Muscle layer of colon (tissue), 2 donors: ENCODE measurements around the gene MDM2.
"Not testable (repeated sequence)": the region's sequence is repeated elsewhere in the genome, so short reads cannot be mapped to it uniquely, and the experiment has no call there.

Source experiments
- H3K27ac ChIP-seq: one replicate; pipeline ENCODE4 v1.7.0; 2013; ENCODE audit warnings: low read depth, mild to moderate bottlenecking, low read length, moderate library complexity
- H3K27me3 ChIP-seq, 2 donors: one replicate each; pipeline ENCODE4 v1.7.0; 2013; ENCODE audit warnings: low read length in 2 of 2, mild to moderate bottlenecking in 2 of 2; ENCODE audit not compliant: insufficient read depth in 2 of 2, control insufficient read depth in 1 of 2
- H3K36me3 ChIP-seq: one replicate; pipeline ENCODE4 v1.7.0; 2013; ENCODE audit warnings: mild to moderate bottlenecking, low read length; ENCODE audit not compliant: insufficient read depth
- H3K4me1 ChIP-seq: one replicate; pipeline ENCODE4 v1.7.0; 2013; ENCODE audit warnings: mild to moderate bottlenecking, low read length; ENCODE audit not compliant: insufficient read depth
- H3K4me3 ChIP-seq, 2 donors: one replicate each; pipeline ENCODE4 v1.7.0; 2013; ENCODE audit warnings: low read length in 2 of 2, low read depth in 1 of 2, mild to moderate bottlenecking in 1 of 2, moderate library complexity in 1 of 2
- H3K9ac ChIP-seq: one replicate; pipeline ENCODE4 v1.7.0; 2013; ENCODE audit warnings: low read length
- H3K9me3 ChIP-seq: one replicate; pipeline ENCODE4 v1.7.0; 2013; ENCODE audit warnings: mild to moderate bottlenecking, low read length
- donor health status: abdominal sarcoma.
- donor health status: Adenocarcinoma of cecum.

MDM2 gene

GRCh38 chr12:68850390-68850789 is 42.4 kb downstream of the MDM2 start:
- no peaks in the 10 kb centered on the region for H3K4me1 ChIP-seq
- no peak overlapping the region for H3K27ac ChIP-seq
- H3K36me3 ChIP-seq, result no peaks in the 10 kb centered on the region
- H3K27me3 ChIP-seq, result no peaks in the 10 kb centered on the region
- H3K9me3 ChIP-seq, result no peaks in the 10 kb centered on the region
- H3K4me3 ChIP-seq, result no peak overlapping the region
- H3K9ac ChIP-seq, result no peak overlapping the region

GRCh38 chr12:68851592-68852306 is 43.8 kb downstream of the MDM2 start:
- Histone ChIP-seq H3K27me3 (no peaks in the 10 kb centered on the region), H3K9me3 (no peaks in the 10 kb centered on the region), H3K4me3 (no peak overlapping the region), H3K36me3 (no peaks in the 10 kb centered on the region), H3K27ac (no peak overlapping the region), H3K4me1 (no peaks in the 10 kb centered on the region), H3K9ac (no peak overlapping the region)

GRCh38 chr12:68853396-68854077 is 45.6 kb downstream of the MDM2 start:
- Histone ChIP-seq H3K4me1 (no peaks in the 10 kb centered on the region), H3K9ac (no peak overlapping the region), H3K27me3 (no peaks in the 10 kb centered on the region), H3K36me3 (no peaks in the 10 kb centered on the region), H3K27ac (no peak overlapping the region), H3K9me3 (no peaks in the 10 kb centered on the region), H3K4me3 (no peak overlapping the region)

GRCh38 chr12:68854078-68854468 is 46.1 kb downstream of the MDM2 start:
- Histone ChIP-seq H3K27ac (no peak overlapping the region), H3K27me3 (no peaks in the 10 kb centered on the region), H3K9me3 (no peaks in the 10 kb centered on the region), H3K9ac (no peak overlapping the region), H3K4me3 (no peak overlapping the region), H3K4me1 (no peaks in the 10 kb centered on the region), H3K36me3 (no peaks in the 10 kb centered on the region)

- H3K27ac ChIP-seq, result no peak overlapping the region
- H3K9me3 ChIP-seq, result no peaks in the 10 kb centered on the region
- H3K36me3 ChIP-seq, result no peaks in the 10 kb centered on the region
- H3K9ac ChIP-seq, result no peak overlapping the region
- H3K4me1 ChIP-seq, result no peaks in the 10 kb centered on the region
- no peak overlapping the region for H3K4me3 ChIP-seq
- no peaks in the 10 kb centered on the region for H3K27me3 ChIP-seq
Observed at GRCh38 chr12:68854554-68854953, 46.6 kb downstream of the MDM2 start.

- no peaks in the 10 kb centered on the region for H3K27me3 ChIP-seq
- no peak overlapping the region for H3K27ac ChIP-seq
- H3K36me3 ChIP-seq, result no peaks in the 10 kb centered on the region
- no peak overlapping the region for H3K9ac ChIP-seq
- H3K4me3 ChIP-seq, result no peak overlapping the region
- H3K4me1 ChIP-seq, result no peaks in the 10 kb centered on the region
- H3K9me3 ChIP-seq, result no peaks in the 10 kb centered on the region
Observed at GRCh38 chr12:68855111-68855510, 47.1 kb downstream of the MDM2 start.

GRCh38 chr12:68855771-68856170 is 47.8 kb downstream of the MDM2 start:
- H3K9ac ChIP-seq, result no peak overlapping the region
- no peaks in the 10 kb centered on the region for H3K4me1 ChIP-seq
- H3K4me3 ChIP-seq, result no peak overlapping the region
- H3K9me3 ChIP-seq, result no peaks in the 10 kb centered on the region
- no peak overlapping the region for H3K27ac ChIP-seq
- no peaks in the 10 kb centered on the region for H3K36me3 ChIP-seq
- no peaks in the 10 kb centered on the region for H3K27me3 ChIP-seq

- H3K4me1 ChIP-seq, result no peaks in the 10 kb centered on the region
- no peak overlapping the region for H3K27ac ChIP-seq
- no peaks in the 10 kb centered on the region for H3K9me3 ChIP-seq
- no peaks in the 10 kb centered on the region for H3K36me3 ChIP-seq
- H3K9ac ChIP-seq, result no peak overlapping the region
- H3K27me3 ChIP-seq, result no peaks in the 10 kb centered on the region
- no peak overlapping the region for H3K4me3 ChIP-seq
Observed at GRCh38 chr12:68856510-68856909, 48.5 kb downstream of the MDM2 start.

GRCh38 chr12:68861890-68862289 is 53.9 kb downstream of the MDM2 start:
- Histone ChIP-seq H3K9ac (no peak overlapping the region), H3K4me3 (no peak overlapping the region), H3K36me3 (no peaks in the 10 kb centered on the region), H3K27ac (no peak overlapping the region), H3K9me3 (no peaks in the 10 kb centered on the region), H3K4me1 (no peaks in the 10 kb centered on the region), H3K27me3 (no peaks in the 10 kb centered on the region)

GRCh38 chr12:68863109-68863770 is 55.3 kb downstream of the MDM2 start:
- no peaks in the 10 kb centered on the region for H3K27me3 ChIP-seq
- no peak overlapping the region for H3K27ac ChIP-seq
- H3K4me3 ChIP-seq, result no peak overlapping the region
- no peaks in the 10 kb centered on the region for H3K9me3 ChIP-seq
- H3K4me1 ChIP-seq, result no peaks in the 10 kb centered on the region
- H3K36me3 ChIP-seq, result no peaks in the 10 kb centered on the region
- no peak overlapping the region for H3K9ac ChIP-seq

GRCh38 chr12:68863886-68864454 is 56.0 kb downstream of the MDM2 start:
- H3K4me1 ChIP-seq, H3K27ac ChIP-seq, H3K36me3 ChIP-seq, H3K9ac ChIP-seq, H3K4me3 ChIP-seq, H3K27me3 ChIP-seq, H3K9me3 ChIP-seq: not testable (repeated sequence)
